Renal cortical epithelial cell (primary cell): ENCODE data around the gene KCNQ2. TPM values are rescaled to one million over a fixed set of nuclear protein-coding genes. Genes with fewer than 3 reads are reported as not detected.
A peak's percentile ranks its signal among the peaks of the same experiment; 100 is the strongest.
"Not testable (repeated sequence)": the region's sequence is repeated elsewhere in the genome, so short reads cannot be mapped to it uniquely, and the experiment has no call there.

Experiments used
- DNase-seq: peaks from one replicate; pipeline ENCODE4 v3.0.0-alpha.2; 2011; ENCODE audit warnings: low read depth
- total RNA-seq: library from RNA; depleted of rRNA; stranded (reverse); fragments of >200 nt; gene quantifications from 2 replicates; pipeline ENCODE4 v1.2.3, GENCODE V29; 2014

Gene KCNQ2
- total RNA-seq, 1 donor from 2014 or later: not detected

GRCh38 chr20:63490416-63490815 is 18.0 kb upstream of the KCNQ2 start:
- DNase-seq: no peak

GRCh38 chr20:63488315-63489251 is 16.1 kb upstream of the KCNQ2 start:
- DNase-seq: no peak

DNA sequence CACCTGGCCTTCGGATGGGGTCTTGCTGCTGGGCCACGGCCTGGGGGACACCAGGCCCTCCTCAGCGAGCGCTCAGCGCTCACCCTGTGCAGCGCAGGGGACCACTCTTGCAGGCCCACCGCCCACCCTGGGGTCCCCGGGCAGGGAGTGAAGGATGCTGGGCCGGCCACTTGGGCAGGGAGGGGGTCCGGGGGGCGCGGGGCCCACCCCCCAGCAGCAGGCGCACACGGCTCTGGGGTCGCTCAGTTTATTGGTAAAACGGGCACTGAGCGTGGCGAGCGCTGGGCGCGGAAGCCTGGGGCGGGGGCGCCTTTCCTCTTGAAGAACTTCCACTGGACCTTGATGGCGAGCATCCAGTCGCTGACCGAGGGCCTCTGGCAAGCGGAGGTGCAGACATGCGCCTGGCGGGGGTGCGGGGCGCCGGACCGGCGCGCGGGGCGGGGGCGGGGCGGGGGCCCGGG is 15.4 kb upstream of the KCNQ2 start:
- no peak for DNase-seq

GRCh38 chr20:63487116-63487764 is 14.8 kb upstream of the KCNQ2 start:
- DNase-seq: no peak

DNA sequence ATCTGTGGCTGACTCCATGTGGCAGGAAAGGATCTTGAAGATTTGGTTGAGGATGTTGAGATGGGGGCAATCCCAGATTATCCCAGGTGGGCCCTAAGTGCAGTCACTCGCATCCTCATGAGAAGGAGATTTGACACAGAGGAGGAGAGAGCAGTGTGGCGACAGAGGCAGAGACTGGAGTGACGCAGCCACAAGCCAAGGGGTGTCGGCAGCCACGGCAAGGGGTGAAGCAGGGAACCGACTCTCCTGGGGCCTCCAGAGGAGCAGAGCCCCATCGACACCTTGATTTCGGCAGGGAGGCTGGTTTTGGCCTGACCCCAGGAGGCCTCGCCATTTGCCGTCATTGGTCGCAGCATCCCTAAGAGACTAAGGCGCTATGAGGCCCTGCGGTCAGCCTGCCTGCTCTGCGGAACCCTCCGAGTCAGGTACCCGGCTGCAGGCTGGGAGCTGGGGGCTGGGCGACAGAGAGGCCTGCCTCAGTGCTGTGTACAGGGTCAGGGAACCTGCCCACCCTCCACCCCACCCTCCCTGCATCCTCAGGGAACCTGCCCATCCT is 13.9 kb upstream of the KCNQ2 start:
- DNase-seq: no peak

DNA sequence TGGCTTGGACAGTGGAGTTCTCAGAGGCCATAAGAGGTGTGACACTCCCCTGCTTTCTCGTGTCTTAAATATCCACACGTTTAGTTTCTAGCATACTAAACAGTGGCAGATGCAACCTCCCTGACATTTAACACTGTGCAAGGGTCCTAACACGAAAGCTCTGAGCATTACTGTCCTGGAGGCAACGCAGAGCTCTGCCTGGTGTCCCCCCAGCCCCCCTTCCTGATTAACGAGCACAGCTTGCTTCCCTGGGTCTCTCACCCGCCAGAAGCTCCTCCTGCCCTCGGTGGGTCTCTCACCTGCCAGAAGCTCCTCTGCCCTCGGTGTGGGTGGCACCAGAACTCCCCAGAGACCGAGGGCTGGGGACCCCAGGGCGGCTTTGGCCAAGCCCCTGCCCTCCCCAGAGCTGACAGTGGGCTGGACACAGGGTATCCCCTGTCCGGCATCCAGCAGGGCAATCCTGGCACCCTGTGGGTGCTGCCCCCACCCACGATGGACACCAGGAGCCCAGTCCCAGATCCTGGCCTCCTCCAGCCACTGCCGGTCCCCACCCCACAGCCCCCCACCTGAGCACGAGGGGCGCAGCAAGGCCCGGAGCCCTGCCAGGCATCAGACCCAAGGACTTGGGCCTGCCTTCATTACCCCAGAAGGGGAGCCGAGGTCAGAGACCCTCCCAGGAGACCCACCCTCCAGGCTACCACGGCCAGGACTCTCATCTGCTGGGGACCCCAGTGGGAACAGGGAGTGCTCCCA is 12.4 kb upstream of the KCNQ2 start:
- DNase-seq: no peak

GRCh38 chr20:63484236-63484635 is 11.8 kb upstream of the KCNQ2 start:
- no peak for DNase-seq

DNA sequence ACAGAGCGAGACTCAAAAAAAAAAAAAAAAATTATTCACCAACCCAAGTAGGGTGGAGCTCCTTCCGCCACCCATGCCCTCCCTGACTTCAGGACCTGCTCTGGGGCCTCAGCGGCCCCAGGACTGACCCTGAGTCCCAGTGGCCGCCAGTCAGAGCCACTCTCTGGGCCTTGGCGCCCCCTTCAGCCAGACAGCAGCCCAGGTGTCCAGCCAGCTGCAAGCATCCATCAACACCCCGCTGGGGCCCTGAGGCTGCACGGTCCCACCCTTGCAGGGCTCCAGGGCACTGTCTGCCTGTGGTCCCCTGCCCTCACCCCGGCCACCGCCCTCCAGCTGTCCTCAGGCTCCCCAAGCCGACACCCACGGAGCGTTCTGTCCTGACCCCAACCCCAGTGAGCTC is 11.4 kb upstream of the KCNQ2 start:
- DNase-seq: no peak

DNA sequence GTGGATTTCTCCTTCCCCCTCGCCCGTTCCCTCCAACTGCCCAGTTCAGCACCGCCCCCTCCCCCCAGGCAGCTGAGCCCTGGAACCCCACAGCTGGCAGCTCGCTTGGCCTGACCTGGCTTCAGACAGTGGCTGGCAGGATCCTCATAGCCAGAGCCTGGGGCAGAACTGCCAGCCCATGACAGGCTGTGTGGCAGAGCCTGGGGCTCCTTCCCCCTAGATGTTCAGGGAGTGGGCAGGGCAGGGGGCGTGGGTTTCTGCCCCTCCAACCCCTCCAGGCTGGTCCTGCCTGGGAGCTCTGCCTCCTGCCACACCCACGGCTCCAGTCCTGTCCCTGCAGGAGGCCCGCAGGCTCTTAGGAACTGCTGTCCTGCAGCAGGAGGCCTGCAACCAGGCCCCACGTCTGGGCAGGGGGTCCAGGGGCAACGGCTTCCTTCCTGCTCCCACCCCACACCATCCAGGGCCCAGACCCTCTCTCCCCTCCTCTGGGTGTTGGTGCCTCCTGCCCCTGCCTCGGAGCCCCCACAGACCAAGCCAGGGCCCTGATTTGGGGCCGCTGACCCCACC is 9.6 kb upstream of the KCNQ2 start:
- no peak for DNase-seq

GRCh38 chr20:63481503-63481902 is 9.0 kb upstream of the KCNQ2 start:
- no peak for DNase-seq

- DNase-seq: not testable (repeated sequence)
These were observed 7.4 kb upstream of the KCNQ2 start for GRCh38 chr20:63479695-63480419.

DNA sequence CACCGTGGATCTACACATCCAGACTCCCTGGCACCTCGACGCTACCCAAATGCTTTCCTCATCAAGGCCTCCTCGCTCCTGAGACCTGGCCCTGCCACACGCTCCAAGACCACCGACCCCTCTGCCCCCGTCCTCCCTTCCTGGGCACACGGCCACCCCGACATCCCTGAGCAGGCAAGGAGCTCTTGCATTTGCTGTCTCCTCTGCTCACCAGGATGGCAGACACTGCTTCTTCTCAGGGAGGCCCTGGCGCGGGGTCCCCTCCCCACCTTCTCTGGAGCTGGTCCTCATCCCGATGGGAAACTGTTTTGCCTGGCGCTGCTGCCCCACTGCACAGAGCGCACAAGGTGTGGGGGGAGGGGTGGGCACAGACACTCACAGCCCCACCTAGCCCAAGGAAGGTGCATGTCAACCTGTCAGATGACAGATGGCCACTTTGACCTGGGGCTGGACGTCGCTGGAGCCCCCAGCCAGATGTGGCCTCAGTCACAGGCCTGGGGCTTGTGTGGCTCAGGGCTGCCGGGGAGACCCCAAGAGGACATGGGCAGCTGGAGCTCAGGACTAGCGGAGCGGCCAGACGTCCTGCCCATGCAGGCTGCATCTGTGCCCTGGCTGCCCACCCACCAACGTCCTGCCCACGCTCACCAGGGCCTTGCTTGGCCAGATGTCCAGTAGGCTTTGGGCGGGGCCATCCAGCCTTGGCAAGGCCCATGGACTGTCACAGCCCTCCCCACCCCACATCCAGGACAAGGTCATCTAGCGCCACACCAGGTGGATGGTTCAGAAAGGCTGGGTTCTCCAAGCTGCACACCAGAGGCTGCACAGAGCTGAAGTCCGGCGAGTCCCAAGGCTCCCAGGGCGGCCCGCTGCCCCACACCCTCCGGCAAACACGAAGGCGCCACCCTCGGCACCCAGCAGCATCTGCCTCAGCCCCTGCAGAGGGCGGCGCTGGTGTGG is 6.2 kb upstream of the KCNQ2 start:
- no peak for DNase-seq

DNA sequence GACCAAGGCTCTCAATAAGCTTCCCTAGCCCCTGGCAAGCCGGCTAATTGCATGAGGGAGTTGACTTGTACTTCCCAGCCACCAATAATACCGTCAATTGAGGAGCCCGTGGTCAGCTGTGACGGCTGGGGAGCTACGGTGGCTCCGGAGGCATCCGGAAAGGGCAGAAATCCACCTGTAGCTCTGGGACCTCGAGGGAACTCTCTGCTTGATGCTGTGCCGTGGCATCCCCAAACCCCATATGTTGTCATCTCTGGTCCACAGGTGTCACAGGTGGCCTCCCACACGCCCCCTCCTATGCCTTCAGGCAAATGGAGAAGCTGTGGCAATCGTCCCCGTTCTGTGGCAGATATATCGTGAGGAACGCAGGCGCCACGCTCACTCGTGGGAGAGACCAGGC is 5.5 kb upstream of the KCNQ2 start:
- no peak for DNase-seq

- DNase-seq: no peak
These were observed 4.7 kb upstream of the KCNQ2 start for GRCh38 chr20:63477061-63477616.

DNA sequence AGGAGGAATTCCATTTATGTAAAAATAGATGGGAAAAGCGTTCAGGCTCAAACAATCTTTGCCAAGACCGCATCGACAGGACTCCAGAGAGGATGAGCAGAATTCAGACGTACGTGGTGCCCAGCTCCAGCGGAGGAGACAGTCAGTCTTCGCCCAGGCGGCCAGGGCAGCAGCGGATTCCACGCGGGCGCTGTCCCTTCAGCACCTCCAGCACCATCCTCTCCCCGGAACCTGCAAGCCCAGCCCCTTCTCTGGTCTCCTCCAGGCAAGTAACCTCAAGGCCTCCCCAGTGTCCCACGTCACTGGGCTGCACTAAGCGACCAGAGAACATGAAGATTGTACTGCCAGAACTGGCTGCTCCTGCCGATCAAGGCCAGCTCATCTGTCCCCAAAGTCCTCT is 2.8 kb upstream of the KCNQ2 start:
- DNase-seq: peak; percentile 13

DNA sequence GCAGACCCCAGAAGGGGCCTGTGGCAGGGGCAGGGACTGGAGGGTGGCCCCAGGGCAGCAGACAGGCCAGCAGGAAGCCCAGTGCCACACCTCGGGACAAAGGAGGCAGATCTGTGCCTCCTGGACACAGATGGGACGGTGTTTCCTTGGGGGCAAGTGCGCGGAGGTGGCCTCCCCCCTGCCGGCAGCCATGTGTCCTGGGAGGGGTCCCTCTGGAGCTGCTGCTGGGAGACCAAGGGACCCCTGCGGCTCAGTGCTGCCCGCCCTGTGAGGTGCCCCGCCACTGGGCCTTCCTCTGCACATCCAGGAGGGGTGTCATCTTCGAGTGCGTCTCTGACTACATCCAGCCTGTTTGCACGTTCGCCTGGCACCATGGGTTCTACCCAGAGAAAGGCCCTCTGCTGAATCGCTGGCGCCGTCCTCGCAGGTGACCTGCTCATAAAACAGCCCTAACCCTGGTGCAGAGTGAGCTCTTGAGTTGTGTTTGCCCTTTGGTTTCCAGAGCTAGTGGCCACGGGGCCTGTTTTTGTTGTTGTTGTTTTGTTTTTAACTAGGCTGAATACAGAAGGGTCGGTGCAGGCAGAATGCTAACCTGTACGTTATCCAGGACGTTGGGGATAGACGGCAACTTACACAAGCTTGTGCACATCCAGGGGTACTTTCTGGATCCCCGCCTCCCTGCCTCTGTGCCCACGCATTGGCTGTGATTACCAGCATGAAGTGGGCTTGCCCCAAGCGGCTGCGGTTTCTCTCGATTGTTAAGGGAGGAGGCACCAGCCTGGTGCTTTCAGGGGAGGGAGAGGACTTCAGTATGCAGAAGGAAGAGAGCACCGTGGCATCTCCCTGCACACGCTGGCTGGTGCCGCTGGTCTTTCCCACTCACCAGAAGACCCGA is 1.3 kb upstream of the KCNQ2 start:
- no peak for DNase-seq

GRCh38 chr20:63472862-63473390 is 471 bp upstream of the KCNQ2 start:
- no peak for DNase-seq

- DNase-seq: no peak
These were observed 806 bp downstream of the KCNQ2 start for GRCh38 chr20:63471717-63471980.
